ENCODE data around the gene GAS7. TPM values are rescaled to one million over a fixed set of nuclear protein-coding genes. Genes with fewer than 3 reads are reported as not detected.

The GAS7 gene
- total RNA-seq, 1 donor from 2014 or later, result 8.5 TPM

DNA sequence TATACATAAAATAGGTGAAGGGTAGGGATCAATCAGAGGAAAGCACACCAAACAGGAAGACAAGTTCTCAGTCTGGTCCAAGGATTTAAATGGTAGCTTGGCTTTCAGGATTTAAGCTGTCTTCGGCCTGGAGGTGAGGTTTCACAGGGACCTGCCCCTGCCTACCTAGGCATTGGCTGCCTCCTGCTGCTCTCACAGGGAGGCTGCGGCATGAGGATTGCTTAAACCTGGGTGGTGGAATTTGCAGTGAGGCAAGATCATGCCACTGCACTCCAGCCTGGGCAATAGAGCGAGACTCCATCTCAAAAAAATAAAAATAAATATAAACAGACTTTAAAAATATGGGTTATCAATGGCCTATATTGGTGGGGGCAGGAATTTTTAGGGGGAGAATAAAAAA, 114.5 kb downstream of the GAS7 start:
- DNase-seq (ENCODE audit: low read depth) (no peak), FAIRE-seq (no peak)
- H3K27ac Mint-ChIP-seq (ENCODE audit: unreplicated experiment), result no peak overlapping the region
- no peak overlapping the region for H2AFZ ChIP-seq (ENCODE audit: low read depth, low read length)
- H3K4me2 ChIP-seq (ENCODE audit: low read length), result no peak overlapping the region
- no peaks in the 10 kb centered on the region for H3K36me3 Mint-ChIP-seq (ENCODE audit: low read depth, unreplicated experiment)
- H3K27me3 Mint-ChIP-seq (ENCODE audit: low read depth, unreplicated experiment), result no peaks in the 10 kb centered on the region
- H3K9ac ChIP-seq (ENCODE audit: low read length), result no peak overlapping the region
- H3K4me3 Mint-ChIP-seq (ENCODE audit: unreplicated experiment), result no peak overlapping the region
- no peak overlapping the region for H3K27ac ChIP-seq (ENCODE audit: low read depth, low read length)
- no peak overlapping the region for H3K4me3 ChIP-seq (ENCODE audit: insufficient read depth, low read depth, low read length)
- H3K9me3 Mint-ChIP-seq (ENCODE audit: unreplicated experiment), result peaks cover 5% of the 10 kb centered on the region
- no peaks in the 10 kb centered on the region for H4K20me1 ChIP-seq (ENCODE audit: insufficient read depth, low read length)
- H3K36me3 ChIP-seq (ENCODE audit: insufficient read depth, low read length), result no peaks in the 10 kb centered on the region
- H3K4me1 ChIP-seq (ENCODE audit: insufficient read depth, low read length), result peaks cover 15% of the 10 kb centered on the region
- TF ChIP-seq, protein P1, sequence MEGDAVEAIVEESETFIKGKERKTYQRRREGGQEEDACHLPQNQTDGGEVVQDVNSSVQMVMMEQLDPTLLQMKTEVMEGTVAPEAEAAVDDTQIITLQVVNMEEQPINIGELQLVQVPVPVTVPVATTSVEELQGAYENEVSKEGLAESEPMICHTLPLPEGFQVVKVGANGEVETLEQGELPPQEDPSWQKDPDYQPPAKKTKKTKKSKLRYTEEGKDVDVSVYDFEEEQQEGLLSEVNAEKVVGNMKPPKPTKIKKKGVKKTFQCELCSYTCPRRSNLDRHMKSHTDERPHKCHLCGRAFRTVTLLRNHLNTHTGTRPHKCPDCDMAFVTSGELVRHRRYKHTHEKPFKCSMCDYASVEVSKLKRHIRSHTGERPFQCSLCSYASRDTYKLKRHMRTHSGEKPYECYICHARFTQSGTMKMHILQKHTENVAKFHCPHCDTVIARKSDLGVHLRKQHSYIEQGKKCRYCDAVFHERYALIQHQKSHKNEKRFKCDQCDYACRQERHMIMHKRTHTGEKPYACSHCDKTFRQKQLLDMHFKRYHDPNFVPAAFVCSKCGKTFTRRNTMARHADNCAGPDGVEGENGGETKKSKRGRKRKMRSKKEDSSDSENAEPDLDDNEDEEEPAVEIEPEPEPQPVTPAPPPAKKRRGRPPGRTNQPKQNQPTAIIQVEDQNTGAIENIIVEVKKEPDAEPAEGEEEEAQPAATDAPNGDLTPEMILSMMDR (IDR thresholded peaks at IDR 0.05; ENCODE audit: insufficient read depth, low read depth, low read length), result no peak
- no peak for TF ChIP-seq EZH2 (IDR thresholded peaks at IDR 0.05; ENCODE audit: insufficient read depth, low read length)
- H3K9me3 ChIP-seq (ENCODE audit: insufficient read depth, low read depth, low read length), result peaks cover 4% of the 10 kb centered on the region
- H3K27me3 ChIP-seq (ENCODE audit: insufficient read depth, low read length), result no peaks in the 10 kb centered on the region
- H3K4me1 Mint-ChIP-seq (ENCODE audit: low read depth, unreplicated experiment), result peaks cover 32% of the 10 kb centered on the region
- H3K79me2 ChIP-seq (ENCODE audit: insufficient read depth, low read length), result no peaks in the 10 kb centered on the region

DNA sequence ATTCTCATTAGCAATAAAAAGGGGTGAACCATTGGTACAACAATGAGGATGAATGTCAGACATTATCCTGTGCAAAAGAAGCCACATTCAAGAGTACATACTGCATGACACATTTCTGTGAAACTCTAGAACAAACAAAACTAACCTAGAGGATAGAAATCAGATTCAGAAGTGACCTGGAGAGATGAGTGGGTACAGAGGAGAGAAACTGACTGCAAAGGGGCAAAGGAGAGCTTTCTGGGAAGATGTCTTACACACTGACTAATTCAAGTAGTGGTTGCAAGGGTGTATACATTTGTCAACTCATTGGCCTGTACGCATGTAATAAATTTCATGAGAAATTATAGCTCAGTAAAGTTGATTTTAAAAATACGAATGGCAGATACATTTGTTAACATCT, 115.6 kb downstream of the GAS7 start:
- Histone ChIP-seq H4K20me1 (ENCODE audit: insufficient read depth, low read length) (no peaks in the 10 kb centered on the region), H3K27ac (ENCODE audit: low read depth, low read length) (no peak overlapping the region), H3K9ac (ENCODE audit: low read length) (no peak overlapping the region), H3K27me3 (ENCODE audit: insufficient read depth, low read length) (no peaks in the 10 kb centered on the region), H3K36me3 (ENCODE audit: insufficient read depth, low read length) (no peaks in the 10 kb centered on the region), H2AFZ (ENCODE audit: low read depth, low read length) (no peak overlapping the region), H3K4me1 (ENCODE audit: insufficient read depth, low read length) (peaks cover 15% of the 10 kb centered on the region), H3K79me2 (ENCODE audit: insufficient read depth, low read length) (no peaks in the 10 kb centered on the region), H3K9me3 (ENCODE audit: insufficient read depth, low read depth, low read length) (peaks cover 4% of the 10 kb centered on the region), H3K4me3 (ENCODE audit: insufficient read depth, low read depth, low read length) (no peak overlapping the region), H3K4me2 (ENCODE audit: low read length) (no peak overlapping the region)
- Mint-ChIP-seq H3K4me3 (ENCODE audit: unreplicated experiment) (no peak overlapping the region), H3K9me3 (ENCODE audit: unreplicated experiment) (peaks cover 5% of the 10 kb centered on the region), H3K4me1 (ENCODE audit: low read depth, unreplicated experiment) (peaks cover 32% of the 10 kb centered on the region), H3K36me3 (ENCODE audit: low read depth, unreplicated experiment) (no peaks in the 10 kb centered on the region), H3K27ac (ENCODE audit: unreplicated experiment) (no peak overlapping the region), H3K27me3 (ENCODE audit: low read depth, unreplicated experiment) (no peaks in the 10 kb centered on the region)
- no peak for DNase-seq (ENCODE audit: low read depth)
- FAIRE-seq, result no peak
- TF ChIP-seq, protein P1 (IDR thresholded peaks at IDR 0.05; ENCODE audit: insufficient read depth, low read depth, low read length), result no peak
- no peak for TF ChIP-seq EZH2 (IDR thresholded peaks at IDR 0.05; ENCODE audit: insufficient read depth, low read length)

DNA sequence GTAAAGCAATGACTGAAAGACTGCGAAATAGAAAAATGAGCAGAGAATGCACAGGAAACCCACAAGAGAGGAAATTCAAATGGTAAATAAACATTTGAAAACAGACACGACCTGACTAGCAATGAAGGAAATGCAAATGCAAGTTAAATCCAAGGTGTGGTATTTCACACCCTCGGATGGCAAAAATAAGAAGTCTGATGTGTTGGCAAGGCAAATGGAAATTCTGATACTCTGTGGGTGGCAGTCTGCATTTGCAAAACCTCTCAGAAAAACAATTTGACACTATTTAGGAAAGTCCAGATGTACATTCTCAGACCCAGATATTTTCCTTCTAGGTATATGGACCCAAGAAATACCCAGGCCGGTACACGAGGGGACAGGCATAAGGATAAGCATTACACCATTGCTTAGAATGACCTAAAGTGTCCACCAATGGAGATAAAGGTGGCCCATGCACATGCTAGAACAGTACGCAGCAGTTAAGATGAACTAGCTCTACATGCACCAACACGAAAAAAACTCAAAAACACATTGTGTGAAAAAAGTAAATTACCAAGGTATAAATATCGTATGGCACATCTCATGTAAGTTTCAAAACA, 116.7 kb downstream of the GAS7 start:
- peaks cover 12% of the 10 kb centered on the region for H3K4me1 ChIP-seq (ENCODE audit: insufficient read depth, low read length)
- FAIRE-seq (no peak), DNase-seq (ENCODE audit: low read depth) (no peak)
- H3K4me2 ChIP-seq (ENCODE audit: low read length), result no peak overlapping the region
- Mint-ChIP-seq H3K36me3 (ENCODE audit: low read depth, unreplicated experiment) (no peaks in the 10 kb centered on the region), H3K9me3 (ENCODE audit: unreplicated experiment) (peaks cover 5% of the 10 kb centered on the region), H3K27me3 (ENCODE audit: low read depth, unreplicated experiment) (no peaks in the 10 kb centered on the region), H3K4me3 (ENCODE audit: unreplicated experiment) (no peak overlapping the region), H3K27ac (ENCODE audit: unreplicated experiment) (no peak overlapping the region), H3K4me1 (ENCODE audit: low read depth, unreplicated experiment) (peaks cover 21% of the 10 kb centered on the region)
- no peak overlapping the region for H2AFZ ChIP-seq (ENCODE audit: low read depth, low read length)
- no peak overlapping the region for H3K27ac ChIP-seq (ENCODE audit: low read depth, low read length)
- no peak overlapping the region for H3K9ac ChIP-seq (ENCODE audit: low read length)
- H4K20me1 ChIP-seq (ENCODE audit: insufficient read depth, low read length), result no peaks in the 10 kb centered on the region
- no peaks in the 10 kb centered on the region for H3K36me3 ChIP-seq (ENCODE audit: insufficient read depth, low read length)
- no peaks in the 10 kb centered on the region for H3K27me3 ChIP-seq (ENCODE audit: insufficient read depth, low read length)
- no peaks in the 10 kb centered on the region for H3K79me2 ChIP-seq (ENCODE audit: insufficient read depth, low read length)
- no peak overlapping the region for H3K4me3 ChIP-seq (ENCODE audit: insufficient read depth, low read depth, low read length)
- TF ChIP-seq, protein P1 (IDR thresholded peaks at IDR 0.05; ENCODE audit: insufficient read depth, low read depth, low read length), result no peak
- TF ChIP-seq EZH2 (IDR thresholded peaks at IDR 0.05; ENCODE audit: insufficient read depth, low read length), result no peak
- H3K9me3 ChIP-seq (ENCODE audit: insufficient read depth, low read depth, low read length), result peaks cover 4% of the 10 kb centered on the region
